Smooth muscle cell (in vitro differentiated cells): Measurements from ENCODE around the gene UBFD1. TPM values are rescaled to one million over a fixed set of nuclear protein-coding genes. Genes with fewer than 3 reads are reported as not detected.

Source experiments
- DNase-seq: peaks from one replicate; lab custom pipeline; 2025; ENCODE audit not compliant: unreplicated experiment; lab: John Stamatoyannopoulos, UW
- H2AFZ ChIP-seq: fragments of 200-600 bp; sonication (generic); 2 replicates; pipeline ENCODE4 v1.6.0; 2016; ENCODE audit warnings: antibody characterized with exemption, low read depth, mild to moderate bottlenecking
- H3F3A ChIP-seq: fragments of 200-600 bp; sonication (generic); 2 replicates; pipeline ENCODE4 v1.6.0; 2017; ENCODE audit warnings: antibody characterized with exemption, low read depth
- H3K27ac ChIP-seq: fragments of 200-600 bp; sonication (generic); 2 replicates; pipeline ENCODE4 v1.5.1; 2016; ENCODE audit warnings: low read depth, mild to moderate bottlenecking
- H3K27me3 ChIP-seq: fragments of 200-600 bp; sonication (generic); 2 replicates; pipeline ENCODE4 v1.6.1; 2016; ENCODE audit warnings: low read depth, mild to moderate bottlenecking
- H3K36me3 ChIP-seq: fragments of 200-600 bp; sonication (generic); 2 replicates; pipeline ENCODE4 v1.5.1; 2016; ENCODE audit warnings: low read depth
- H3K4me1 ChIP-seq: fragments of 200-600 bp; sonication (generic); 2 replicates; pipeline ENCODE4 v1.5.1; 2016; ENCODE audit warnings: low read depth
- H3K4me2 ChIP-seq: fragments of 200-600 bp; sonication (generic); 2 replicates; pipeline ENCODE4 v1.6.0; 2016; ENCODE audit warnings: mild to moderate bottlenecking
- H3K4me3 ChIP-seq: fragments of 200-600 bp; sonication (generic); 2 replicates; pipeline ENCODE4 v1.5.1; 2016; ENCODE audit warnings: mild to moderate bottlenecking
- H3K79me2 ChIP-seq: fragments of 200-600 bp; sonication (generic); 2 replicates; pipeline ENCODE4 v1.6.0; 2016; ENCODE audit warnings: low read depth, mild to moderate bottlenecking
- H3K9ac ChIP-seq: fragments of 200-600 bp; sonication (generic); 2 replicates; pipeline ENCODE4 v1.6.0; 2016; ENCODE audit warnings: low read depth
- H3K9me3 ChIP-seq: fragments of 200-600 bp; sonication (generic); replicated peaks from 2 replicates; pipeline ENCODE4 v1.5.1; 2016; ENCODE audit warnings: low read depth
- H4K20me1 ChIP-seq: fragments of 200-600 bp; sonication (generic); 2 replicates; pipeline ENCODE4 v1.6.0; 2016; ENCODE audit warnings: low read depth
- CTCF ChIP-seq: fragments of 200-600 bp; sonication (generic); IDR thresholded peaks from 2 replicates; pipeline ENCODE4 v1.5.1; 2017; ENCODE audit warnings: borderline replicate concordance, mild to moderate bottlenecking, antibody characterized with exemption; ENCODE audit not compliant: insufficient read depth, poor library complexity, severe bottlenecking
- WGBS: methylation state at CpG from one replicate; pipeline ENCODE4 v1.1.7; 2016; ENCODE audit warnings: low lambda C conversion rate; 5-methylcytosine and 5-hydroxymethylcytosine counted together
- polyA plus RNA-seq: library from polyadenylated mRNA; unstranded; fragments of >200 nt; fragmentation: Nextera tagmentation; extraction: Ambion mirVana; gene quantifications from 2 replicates; pipeline ENCODE4 v1.2.1, GENCODE V29; 2016
- total RNA-seq: library from RNA; depleted of rRNA; stranded (reverse); fragments of >200 nt; gene quantifications from 2 replicates; pipeline ENCODE4 v1.2.3, GENCODE V29; 2014

The UBFD1 gene
- total and polyA plus RNA-seq, 2 experiments from 2014 or later = 35.5 to 69.3 TPM

- H3F3A ChIP-seq = no peaks in the 10 kb centered on the region
- TF ChIP-seq CTCF = no peak
- H3K4me2 ChIP-seq = no peak overlapping the region
- no peaks in the 10 kb centered on the region for H3K9me3 ChIP-seq
- H3K9ac ChIP-seq = no peak overlapping the region
- 100% methylated on average over 3 of the region's 3 CpGs for WGBS
- no peaks in the 10 kb centered on the region for H4K20me1 ChIP-seq
- H3K36me3 ChIP-seq = peaks cover 6% of the 10 kb centered on the region
- no peak overlapping the region for H3K4me3 ChIP-seq
- H3K79me2 ChIP-seq = no peaks in the 10 kb centered on the region
- no peak overlapping the region for H2AFZ ChIP-seq
- H3K27ac ChIP-seq = no peak overlapping the region
- no peaks in the 10 kb centered on the region for H3K27me3 ChIP-seq
- DNase-seq = no peak
- no peaks in the 10 kb centered on the region for H3K4me1 ChIP-seq
These were observed 32.6 kb upstream of the UBFD1 start for GRCh38 chr16:23524886-23525285.

DNA sequence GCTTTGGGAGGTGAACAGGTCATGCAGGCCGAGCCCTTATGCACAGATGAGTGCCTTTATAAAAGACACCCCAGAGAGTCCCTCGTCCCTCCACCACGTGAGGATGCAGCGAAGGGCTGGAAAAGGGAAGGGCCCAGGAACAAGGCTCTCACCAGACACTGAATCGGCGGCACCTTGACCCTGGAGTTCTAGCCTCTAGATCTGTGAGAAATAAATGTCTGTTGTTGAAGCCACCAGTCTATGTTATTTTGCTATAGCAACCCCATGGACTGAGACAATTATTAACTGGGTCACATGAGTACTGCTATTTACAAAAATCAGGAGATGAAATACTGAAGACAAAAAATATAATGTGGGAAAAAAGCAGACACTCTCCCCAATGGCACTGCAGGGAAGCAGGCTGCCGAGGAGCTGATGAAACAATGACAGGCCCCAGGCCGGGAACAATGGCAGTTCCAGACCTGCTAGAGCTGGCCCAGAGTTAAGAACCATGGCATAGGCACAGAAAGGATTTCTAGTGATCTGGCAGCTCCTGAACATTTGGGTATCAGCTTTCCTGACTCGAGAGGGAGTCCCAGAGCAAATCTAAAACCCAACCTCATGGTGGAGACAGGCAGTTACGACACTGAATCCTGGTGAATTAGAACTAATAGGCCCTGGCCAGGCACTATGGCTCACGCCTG is 29.4 kb upstream of the UBFD1 start:
- no peak overlapping the region for H3K4me2 ChIP-seq
- H3K4me3 ChIP-seq = no peak overlapping the region
- H3K36me3 ChIP-seq = peaks cover 11% of the 10 kb centered on the region
- 95% methylated on average over 11 of the region's 11 CpGs for WGBS
- H3K79me2 ChIP-seq = no peaks in the 10 kb centered on the region
- no peak overlapping the region for H2AFZ ChIP-seq
- H3K27ac ChIP-seq = no peak overlapping the region
- H3K9ac ChIP-seq = no peak overlapping the region
- H3F3A ChIP-seq = no peaks in the 10 kb centered on the region
- H3K9me3 ChIP-seq = no peaks in the 10 kb centered on the region
- H4K20me1 ChIP-seq = no peaks in the 10 kb centered on the region
- no peaks in the 10 kb centered on the region for H3K4me1 ChIP-seq
- no peaks in the 10 kb centered on the region for H3K27me3 ChIP-seq
- TF ChIP-seq CTCF = no peak
- no peak for DNase-seq

DNA sequence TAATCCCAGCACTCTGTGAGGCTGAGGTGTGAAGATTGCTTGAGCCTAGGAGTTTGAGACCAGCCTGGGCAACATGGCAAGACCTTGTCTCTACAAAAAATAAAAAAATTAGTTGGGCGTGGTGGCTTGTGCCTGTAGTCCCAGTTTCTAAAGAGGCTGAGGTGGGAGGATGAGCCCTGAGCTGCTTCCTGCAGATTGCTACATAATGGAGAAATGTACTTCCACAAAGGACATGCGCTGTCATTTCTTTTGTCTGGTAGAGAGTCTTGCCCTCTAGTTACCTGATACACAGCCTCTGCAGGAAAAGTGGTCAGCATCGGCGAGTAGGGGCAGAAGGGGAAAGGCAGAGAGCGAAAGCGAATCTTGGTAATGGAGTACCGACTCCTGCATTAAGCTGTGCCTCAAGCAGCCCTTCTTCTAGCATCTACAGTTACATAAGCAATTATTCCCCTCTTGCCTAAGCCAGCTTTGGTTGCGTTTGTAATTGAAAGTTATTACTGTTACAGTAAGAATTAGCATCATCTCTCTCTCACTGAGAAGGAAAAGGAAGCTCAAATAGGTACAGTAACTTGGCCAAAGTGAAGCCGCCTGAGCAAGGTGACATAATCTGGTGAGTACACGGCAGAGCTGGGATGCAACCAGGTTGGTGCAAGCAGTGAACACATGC is 28.8 kb upstream of the UBFD1 start:
- Histone ChIP-seq H3K27me3 (no peaks in the 10 kb centered on the region), H3K9me3 (no peaks in the 10 kb centered on the region), H2AFZ (no peak overlapping the region), H3K4me3 (no peak overlapping the region), H3K79me2 (no peaks in the 10 kb centered on the region), H3F3A (no peaks in the 10 kb centered on the region), H4K20me1 (no peaks in the 10 kb centered on the region), H3K4me1 (no peaks in the 10 kb centered on the region), H3K4me2 (no peak overlapping the region), H3K9ac (no peak overlapping the region), H3K36me3 (peaks cover 11% of the 10 kb centered on the region), H3K27ac (no peak overlapping the region)
- no peak for DNase-seq
- TF ChIP-seq CTCF = no peak
- 98% methylated on average over 10 of the region's 10 CpGs for WGBS

DNA sequence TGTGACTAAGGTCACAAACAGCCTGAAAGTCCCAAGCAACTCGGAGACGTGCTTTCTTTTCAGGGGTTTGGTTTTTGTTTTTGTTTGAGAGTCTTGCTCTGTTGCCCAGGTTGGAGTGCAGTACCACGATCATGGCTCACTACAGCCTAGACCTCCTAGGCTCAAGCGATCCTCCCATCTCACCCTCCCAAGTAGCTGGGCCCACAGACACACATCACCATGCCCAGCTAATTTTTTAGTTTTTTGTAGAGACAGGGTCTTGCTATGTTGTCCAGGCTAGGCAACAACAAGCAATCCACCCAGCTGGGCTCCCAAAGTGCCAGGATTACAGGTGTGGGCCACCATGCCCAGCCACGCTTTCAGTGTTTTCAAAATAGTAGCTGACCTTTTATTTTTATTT is 27.5 kb upstream of the UBFD1 start:
- TF ChIP-seq CTCF = no peak
- no peaks in the 10 kb centered on the region for H4K20me1 ChIP-seq
- H3K27me3 ChIP-seq = no peaks in the 10 kb centered on the region
- H3K9me3 ChIP-seq = no peaks in the 10 kb centered on the region
- H3K27ac ChIP-seq = no peak overlapping the region
- no peak overlapping the region for H3K9ac ChIP-seq
- H3K79me2 ChIP-seq = no peaks in the 10 kb centered on the region
- H2AFZ ChIP-seq = no peak overlapping the region
- no peak for DNase-seq
- WGBS = 98% methylated on average over 5 of the region's 5 CpGs
- H3K36me3 ChIP-seq = peaks cover 11% of the 10 kb centered on the region
- H3K4me1 ChIP-seq = no peaks in the 10 kb centered on the region
- H3K4me3 ChIP-seq = no peak overlapping the region
- no peaks in the 10 kb centered on the region for H3F3A ChIP-seq
- H3K4me2 ChIP-seq = no peak overlapping the region
